ENCODE data around the gene PRKG1. TPM values are rescaled to one million over a fixed set of nuclear protein-coding genes. Genes with fewer than 3 reads are reported as not detected.

The PRKG1 gene
- total RNA-seq, 1 donor from 2014 or later, result 22.8 TPM

DNA sequence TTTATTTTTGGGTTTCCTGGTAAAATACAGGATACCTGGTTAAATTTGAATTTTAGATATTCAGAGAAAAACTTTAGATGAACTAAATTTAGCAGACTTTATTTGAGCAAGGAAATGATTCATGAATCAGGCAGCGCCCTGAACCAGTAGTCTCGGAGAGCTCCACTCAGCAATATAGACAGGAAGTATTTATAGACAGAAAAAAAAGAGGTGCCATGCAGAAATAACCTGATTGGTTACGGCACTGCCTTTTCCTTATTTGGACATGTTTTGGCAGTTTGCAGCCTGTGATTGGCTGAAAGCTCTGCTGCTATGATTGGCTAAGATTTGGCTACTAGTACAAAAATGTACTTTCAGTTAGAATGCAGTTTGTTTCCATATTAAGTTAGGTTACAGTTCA, 1041.5 kb downstream of the PRKG1 start:
- Mint-ChIP-seq H3K4me1 (ENCODE audit: low read depth) (peaks cover 21% of the 10 kb centered on the region), H3K27ac (ENCODE audit: unreplicated experiment) (no peak overlapping the region), H3K36me3 (ENCODE audit: low read depth) (peaks cover 8% of the 10 kb centered on the region), H3K4me3 (ENCODE audit: unreplicated experiment) (no peak overlapping the region), H3K9me3 (ENCODE audit: low read depth) (peaks cover 10% of the 10 kb centered on the region), H3K27me3 (ENCODE audit: low read depth) (no peaks in the 10 kb centered on the region)
- TF ChIP-seq, protein P1, sequence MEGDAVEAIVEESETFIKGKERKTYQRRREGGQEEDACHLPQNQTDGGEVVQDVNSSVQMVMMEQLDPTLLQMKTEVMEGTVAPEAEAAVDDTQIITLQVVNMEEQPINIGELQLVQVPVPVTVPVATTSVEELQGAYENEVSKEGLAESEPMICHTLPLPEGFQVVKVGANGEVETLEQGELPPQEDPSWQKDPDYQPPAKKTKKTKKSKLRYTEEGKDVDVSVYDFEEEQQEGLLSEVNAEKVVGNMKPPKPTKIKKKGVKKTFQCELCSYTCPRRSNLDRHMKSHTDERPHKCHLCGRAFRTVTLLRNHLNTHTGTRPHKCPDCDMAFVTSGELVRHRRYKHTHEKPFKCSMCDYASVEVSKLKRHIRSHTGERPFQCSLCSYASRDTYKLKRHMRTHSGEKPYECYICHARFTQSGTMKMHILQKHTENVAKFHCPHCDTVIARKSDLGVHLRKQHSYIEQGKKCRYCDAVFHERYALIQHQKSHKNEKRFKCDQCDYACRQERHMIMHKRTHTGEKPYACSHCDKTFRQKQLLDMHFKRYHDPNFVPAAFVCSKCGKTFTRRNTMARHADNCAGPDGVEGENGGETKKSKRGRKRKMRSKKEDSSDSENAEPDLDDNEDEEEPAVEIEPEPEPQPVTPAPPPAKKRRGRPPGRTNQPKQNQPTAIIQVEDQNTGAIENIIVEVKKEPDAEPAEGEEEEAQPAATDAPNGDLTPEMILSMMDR (IDR thresholded peaks at IDR 0.05), result no peak
- no peak for DNase-seq (ENCODE audit: low spot score)

DNA sequence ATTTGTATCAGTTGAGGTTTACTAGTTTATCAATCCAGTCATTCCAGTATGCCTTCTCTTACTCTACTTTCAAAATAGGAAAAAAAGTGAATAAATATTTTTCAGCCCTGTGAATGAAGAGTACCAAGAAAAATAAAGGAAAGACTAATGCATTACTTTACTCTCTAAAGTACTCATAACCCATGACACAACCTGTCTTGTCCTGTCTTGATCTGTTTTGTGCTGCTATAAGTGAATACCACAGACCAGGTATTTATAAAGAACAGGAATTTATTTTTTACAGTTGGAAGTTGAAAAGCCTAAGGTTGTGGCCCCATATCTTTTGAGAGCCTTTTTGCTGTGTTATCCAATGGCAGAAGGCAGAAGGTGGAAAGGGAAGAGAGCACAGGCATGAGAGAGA, 1045.2 kb downstream of the PRKG1 start:
- Mint-ChIP-seq H3K4me3 (ENCODE audit: unreplicated experiment) (no peak overlapping the region), H3K27me3 (ENCODE audit: low read depth) (no peaks in the 10 kb centered on the region), H3K4me1 (ENCODE audit: low read depth) (peaks cover 45% of the 10 kb centered on the region), H3K36me3 (ENCODE audit: low read depth) (peaks cover 8% of the 10 kb centered on the region), H3K9me3 (ENCODE audit: low read depth) (peaks cover 10% of the 10 kb centered on the region), H3K27ac (ENCODE audit: unreplicated experiment) (peak overlapping the region; percentile 54)
- no peak for DNase-seq (ENCODE audit: low spot score)
- TF ChIP-seq, protein P1 (IDR thresholded peaks at IDR 0.05), result no peak

DNA sequence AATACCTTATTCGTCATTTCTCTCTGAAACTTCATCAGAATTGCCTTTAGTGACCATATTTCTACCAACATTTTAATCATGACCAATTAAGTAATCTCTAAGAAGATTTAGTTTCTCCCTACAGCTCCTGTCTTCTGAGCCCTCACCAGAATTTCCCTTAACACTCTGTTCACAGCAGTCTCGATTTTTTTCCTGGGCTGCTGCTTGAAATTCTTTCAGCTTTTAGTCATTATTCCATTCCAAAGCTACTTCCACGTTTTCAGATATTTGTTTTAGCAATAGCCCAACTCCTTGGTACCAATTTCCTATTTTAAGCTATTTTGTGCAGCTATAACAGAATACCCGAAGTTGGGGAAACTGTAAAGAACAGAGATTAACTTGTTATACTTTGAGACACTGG, 1047.4 kb downstream of the PRKG1 start:
- Mint-ChIP-seq H3K4me3 (ENCODE audit: unreplicated experiment) (no peak overlapping the region), H3K4me1 (ENCODE audit: low read depth) (peaks cover 38% of the 10 kb centered on the region), H3K9me3 (ENCODE audit: low read depth) (peaks cover 5% of the 10 kb centered on the region), H3K36me3 (ENCODE audit: low read depth) (no peaks in the 10 kb centered on the region), H3K27ac (ENCODE audit: unreplicated experiment) (peak overlapping the region; percentile 81), H3K27me3 (ENCODE audit: low read depth) (no peaks in the 10 kb centered on the region)
- no peak for DNase-seq (ENCODE audit: low spot score)
- TF ChIP-seq, protein P1 (IDR thresholded peaks at IDR 0.05), result no peak

DNA sequence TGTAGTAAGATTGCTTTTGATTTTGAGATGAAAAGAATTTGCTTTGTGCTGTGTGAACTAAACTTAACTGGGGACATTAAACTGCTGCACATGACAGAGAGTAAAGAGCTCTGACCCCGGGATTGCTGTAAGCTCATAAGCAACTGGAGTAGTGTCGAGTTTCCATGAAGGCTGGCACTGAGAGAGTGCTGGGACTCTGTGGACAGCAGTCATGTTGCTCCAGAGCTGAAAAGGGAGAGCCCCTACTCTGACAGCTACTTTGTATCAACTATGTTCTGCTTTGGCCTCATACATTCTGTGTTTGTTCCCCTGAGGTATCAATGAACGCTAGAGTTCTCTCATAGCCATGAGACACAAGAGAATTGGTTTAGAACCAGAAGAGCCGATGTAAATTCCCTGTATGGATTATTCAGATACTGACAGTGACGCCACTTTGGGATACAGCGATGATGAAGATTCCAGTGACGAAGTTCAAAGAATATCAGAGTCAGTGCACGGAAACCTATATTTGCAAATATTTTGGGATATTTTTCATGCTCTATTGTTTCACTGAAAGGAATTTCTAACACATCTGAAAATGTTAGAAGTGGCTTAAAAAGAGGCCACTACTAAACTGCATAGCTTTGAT, 1053.9 kb downstream of the PRKG1 start:
- TF ChIP-seq, protein P1 (IDR thresholded peaks at IDR 0.05), result no peak
- H3K27ac Mint-ChIP-seq (ENCODE audit: unreplicated experiment), result no peak overlapping the region
- peaks cover 5% of the 10 kb centered on the region for H3K4me1 Mint-ChIP-seq (ENCODE audit: low read depth)
- no peaks in the 10 kb centered on the region for H3K36me3 Mint-ChIP-seq (ENCODE audit: low read depth)
- DNase-seq (ENCODE audit: low spot score), result no peak
- H3K27me3 Mint-ChIP-seq (ENCODE audit: low read depth), result no peaks in the 10 kb centered on the region
- H3K9me3 Mint-ChIP-seq (ENCODE audit: low read depth), result peaks cover 5% of the 10 kb centered on the region
- H3K4me3 Mint-ChIP-seq (ENCODE audit: unreplicated experiment), result no peak overlapping the region

DNA sequence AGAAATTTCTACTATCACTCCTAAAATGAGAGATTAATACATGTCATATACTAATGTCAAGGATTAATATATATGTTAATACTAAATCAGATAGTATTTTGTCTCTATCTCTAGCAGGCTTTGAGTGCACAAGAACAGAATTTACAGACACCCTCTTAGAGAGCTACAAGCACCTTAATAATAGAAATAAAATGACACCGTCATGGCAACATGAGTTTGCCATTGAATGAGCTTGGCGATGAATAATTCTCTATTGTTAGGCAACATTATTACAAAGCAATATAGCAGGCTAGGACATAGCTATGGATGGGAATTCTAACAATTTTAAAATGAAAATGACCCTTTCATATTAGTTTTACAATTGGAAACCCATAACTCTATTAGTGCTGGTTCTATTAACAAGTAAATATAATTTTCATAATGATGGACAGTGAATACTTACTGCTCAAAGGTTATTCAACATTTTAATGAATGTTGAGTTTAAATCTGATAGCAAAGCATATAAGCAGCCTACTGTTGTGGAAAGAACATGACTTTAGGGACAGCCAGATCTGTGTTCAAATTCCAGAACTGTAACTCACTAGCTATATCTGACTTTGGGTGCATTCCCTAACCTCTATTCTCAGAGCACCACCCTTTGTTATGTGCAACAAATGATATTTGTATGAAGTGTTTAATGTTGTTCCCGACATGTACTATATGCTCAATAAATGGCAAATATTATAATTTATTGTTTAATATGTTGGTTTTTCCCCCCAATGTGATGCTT, 1055.3 kb downstream of the PRKG1 start:
- H3K27me3 Mint-ChIP-seq (ENCODE audit: low read depth), result no peaks in the 10 kb centered on the region
- no peak overlapping the region for H3K27ac Mint-ChIP-seq (ENCODE audit: unreplicated experiment)
- H3K9me3 Mint-ChIP-seq (ENCODE audit: low read depth), result peaks cover 5% of the 10 kb centered on the region
- TF ChIP-seq, protein P1 (IDR thresholded peaks at IDR 0.05), result no peak
- H3K4me1 Mint-ChIP-seq (ENCODE audit: low read depth), result peaks cover 4% of the 10 kb centered on the region
- no peak overlapping the region for H3K4me3 Mint-ChIP-seq (ENCODE audit: unreplicated experiment)
- DNase-seq (ENCODE audit: low spot score), result no peak
- no peaks in the 10 kb centered on the region for H3K36me3 Mint-ChIP-seq (ENCODE audit: low read depth)

Measured in chondrocyte (in vitro differentiated cells).